ENCODE measurements around the gene U2AF2.
A peak's percentile ranks its signal among the peaks of the same experiment; 100 is the strongest.

U2AF2 gene

DNA sequence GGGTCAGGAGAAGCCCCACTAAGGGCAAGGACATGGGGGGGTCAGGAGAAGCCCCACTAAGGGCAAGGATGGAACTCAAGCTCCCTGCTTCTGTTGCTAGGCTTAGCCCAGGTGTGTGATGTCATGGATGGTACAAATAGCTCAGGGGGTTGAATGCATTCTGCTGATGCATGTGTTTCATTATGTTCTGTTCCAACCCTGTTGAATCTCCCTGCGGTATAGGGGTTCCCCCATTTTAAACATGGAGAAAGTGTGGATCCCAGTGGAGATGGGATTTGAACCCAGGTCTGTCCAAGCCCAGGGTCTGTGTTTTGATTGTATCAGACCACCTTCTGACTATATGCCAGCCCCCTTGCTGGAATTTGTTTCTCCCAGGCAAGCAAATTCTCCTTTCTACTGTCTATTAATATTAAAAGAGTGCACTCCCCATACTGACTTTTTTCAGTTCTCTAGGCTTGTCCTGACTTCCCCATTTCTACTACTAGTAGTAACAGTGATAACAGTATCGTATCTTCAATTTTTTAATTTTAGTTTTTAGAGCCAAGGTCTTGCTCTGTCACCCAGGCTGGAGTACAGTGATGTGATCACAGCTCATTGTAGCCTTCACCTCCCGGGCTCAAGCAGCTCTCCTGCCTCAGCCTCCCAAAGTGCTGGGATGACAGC, 42.7 kb upstream of the U2AF2 start:
- H3K9me3 ChIP-seq (replicated peaks in 1 of 11), result peaks cover 0 to 6% (median 0%) of the 10 kb centered on the region in 11 experiments; a peak in 1 of 22 replicates
- H3K27ac ChIP-seq, result peak overlapping the region in 5 of 11 experiments; percentile 3 to 26 (median 13); a peak in 7 of 22 replicates
- no peak for TF ChIP-seq Cebpa-rat (IDR thresholded peaks at IDR 0.05)
- no peak overlapping the region for H3K4me3 ChIP-seq
- peaks cover 13 to 88% (median 75%) of the 10 kb centered on the region in 11 experiments; a peak in 20 of 22 replicates for H4K20me1 ChIP-seq
- H3K4me1 ChIP-seq, result peaks cover 8 to 59% (median 21%) of the 10 kb centered on the region in 10 experiments
- H3K27me3 ChIP-seq, result no peaks in the 10 kb centered on the region
- peak overlapping the region in 8 of 11 experiments; percentile 3 to 48 (median 27); a peak in 6 of 22 replicates for H3K9ac ChIP-seq
- H3K36me3 ChIP-seq, result peaks cover 52 to 93% (median 68%) of the 10 kb centered on the region in 11 experiments
- H3K4me2 ChIP-seq, result peak overlapping the region in 5 of 11 experiments; percentile 38 to 86 (median 72); a peak in 10 of 22 replicates

DNA sequence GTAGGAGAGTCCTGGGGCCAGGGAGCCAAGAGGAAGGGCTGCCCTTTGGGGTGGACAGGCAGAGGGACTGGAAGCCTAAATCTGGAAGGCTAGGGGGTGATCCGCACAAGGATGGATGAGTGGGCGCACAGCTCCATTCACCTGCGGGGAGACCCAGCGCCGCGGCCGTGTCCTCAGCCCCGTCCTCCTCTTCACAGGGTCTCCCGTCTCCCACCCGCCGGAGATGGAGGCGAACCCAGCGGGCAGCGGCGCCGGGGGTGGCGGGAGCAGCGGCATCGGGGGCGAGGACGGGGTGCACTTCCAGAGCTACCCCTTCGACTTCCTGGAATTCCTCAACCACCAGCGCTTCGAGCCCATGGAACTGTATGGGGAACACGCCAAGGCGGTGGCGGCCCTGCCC, 41.4 kb upstream of the U2AF2 start:
- Histone ChIP-seq H3K36me3 (peaks cover 58 to 93% (median 74%) of the 10 kb centered on the region in 11 experiments), H3K4me2 (no peak overlapping the region), H3K4me1 (peaks cover 0 to 46% (median 10%) of the 10 kb centered on the region in 10 experiments; a peak in 12 of 20 replicates), H3K4me3 (no peak overlapping the region), H3K27me3 (no peaks in the 10 kb centered on the region), H3K9ac (no peak overlapping the region), H3K27ac (no peak overlapping the region), H4K20me1 (peaks cover 13 to 77% (median 65%) of the 10 kb centered on the region in 11 experiments; a peak in 20 of 22 replicates), H3K9me3 (replicated peaks in 1 of 11) (peaks cover 0 to 6% (median 0%) of the 10 kb centered on the region in 11 experiments; a peak in 1 of 22 replicates)
- TF ChIP-seq Cebpa-rat (IDR thresholded peaks at IDR 0.05), result no peak

GRCh38 chr19:55613930-55614710, 40.7 kb upstream of the U2AF2 start:
- Histone ChIP-seq H3K36me3 (peaks cover 52 to 91% (median 69%) of the 10 kb centered on the region in 11 experiments), H3K27ac (no peak overlapping the region), H4K20me1 (peaks cover 13 to 71% (median 58%) of the 10 kb centered on the region in 11 experiments; a peak in 20 of 22 replicates), H3K4me3 (no peak overlapping the region), H3K9me3 (replicated peaks in 1 of 11) (peaks cover 0 to 6% (median 0%) of the 10 kb centered on the region in 11 experiments; a peak in 1 of 22 replicates), H3K4me2 (no peak overlapping the region), H3K4me1 (peaks cover 0 to 39% (median 10%) of the 10 kb centered on the region in 10 experiments; a peak in 12 of 20 replicates), H3K9ac (no peak overlapping the region), H3K27me3 (no peaks in the 10 kb centered on the region)
- TF ChIP-seq Cebpa-rat (IDR thresholded peaks at IDR 0.05), result no peak

GRCh38 chr19:55614711-55615542, 39.9 kb upstream of the U2AF2 start:
- Histone ChIP-seq H3K27ac (no peak overlapping the region), H3K9me3 (replicated peaks in 1 of 11) (peaks cover 0 to 1% (median 0%) of the 10 kb centered on the region in 11 experiments; a peak in 1 of 22 replicates), H3K4me3 (no peak overlapping the region), H3K4me1 (peaks cover 0 to 36% (median 12%) of the 10 kb centered on the region in 10 experiments; a peak in 15 of 20 replicates), H4K20me1 (peaks cover 13 to 63% (median 50%) of the 10 kb centered on the region in 11 experiments; a peak in 20 of 22 replicates), H3K27me3 (no peaks in the 10 kb centered on the region), H3K9ac (no peak overlapping the region), H3K4me2 (no peak overlapping the region), H3K36me3 (peaks cover 44 to 89% (median 61%) of the 10 kb centered on the region in 11 experiments)
- TF ChIP-seq Cebpa-rat (IDR thresholded peaks at IDR 0.05), result no peak

- no peaks in the 10 kb centered on the region for H3K27me3 ChIP-seq
- H3K4me2 ChIP-seq, result no peak overlapping the region
- H3K36me3 ChIP-seq, result peaks cover 40 to 89% (median 58%) of the 10 kb centered on the region in 11 experiments
- no peak overlapping the region for H3K4me3 ChIP-seq
- H3K9ac ChIP-seq, result no peak overlapping the region
- peaks cover 13 to 59% (median 44%) of the 10 kb centered on the region in 11 experiments; a peak in 20 of 22 replicates for H4K20me1 ChIP-seq
- no peak overlapping the region for H3K27ac ChIP-seq
- no peaks in the 10 kb centered on the region for H3K9me3 ChIP-seq (replicated peaks in 1 of 11)
- H3K4me1 ChIP-seq, result peaks cover 8 to 39% (median 20%) of the 10 kb centered on the region in 10 experiments
- TF ChIP-seq Cebpa-rat (IDR thresholded peaks at IDR 0.05), result no peak
These were observed 39.1 kb upstream of the U2AF2 start for GRCh38 chr19:55615543-55616394.

GRCh38 chr19:55616395-55616875, 38.4 kb upstream of the U2AF2 start:
- H3K4me2 ChIP-seq, result no peak overlapping the region
- H3K9ac ChIP-seq, result no peak overlapping the region
- H3K4me3 ChIP-seq, result no peak overlapping the region
- peaks cover 46 to 89% (median 61%) of the 10 kb centered on the region in 11 experiments for H3K36me3 ChIP-seq
- H3K27me3 ChIP-seq, result no peaks in the 10 kb centered on the region
- H3K27ac ChIP-seq, result no peak overlapping the region
- no peak for TF ChIP-seq Cebpa-rat (IDR thresholded peaks at IDR 0.05)
- H4K20me1 ChIP-seq, result peaks cover 13 to 59% (median 37%) of the 10 kb centered on the region in 11 experiments; a peak in 20 of 22 replicates
- peaks cover 11 to 38% (median 24%) of the 10 kb centered on the region in 10 experiments for H3K4me1 ChIP-seq
- H3K9me3 ChIP-seq (replicated peaks in 1 of 11), result no peaks in the 10 kb centered on the region

DNA sequence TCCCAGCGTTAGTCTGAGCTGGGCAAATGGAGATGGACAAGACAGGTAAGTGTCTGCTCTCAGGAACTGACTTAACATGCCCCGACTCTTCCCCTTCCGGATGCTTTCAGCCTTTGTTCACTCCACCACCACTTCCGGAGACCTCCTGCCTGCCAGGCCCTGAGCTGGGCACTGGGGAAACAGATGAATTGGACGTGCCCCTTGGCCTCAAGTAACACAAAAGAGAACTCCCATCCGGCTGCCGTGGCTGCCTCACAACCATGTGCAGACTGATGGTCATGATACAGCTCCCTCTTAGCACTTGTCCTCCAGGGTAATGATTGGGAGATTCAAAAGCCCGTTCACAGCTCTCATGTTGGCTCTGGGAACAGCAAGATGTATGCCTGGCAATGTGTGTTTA, 37.4 kb upstream of the U2AF2 start:
- H3K27me3 ChIP-seq, result no peaks in the 10 kb centered on the region
- no peak overlapping the region for H3K27ac ChIP-seq
- H4K20me1 ChIP-seq, result peaks cover 4 to 49% (median 30%) of the 10 kb centered on the region in 11 experiments; a peak in 19 of 22 replicates
- H3K36me3 ChIP-seq, result peaks cover 52 to 88% (median 64%) of the 10 kb centered on the region in 11 experiments
- H3K4me1 ChIP-seq, result peaks cover 9 to 29% (median 17%) of the 10 kb centered on the region in 10 experiments
- no peak overlapping the region for H3K4me2 ChIP-seq
- TF ChIP-seq Cebpa-rat (IDR thresholded peaks at IDR 0.05), result no peak
- H3K9ac ChIP-seq, result no peak overlapping the region
- no peak overlapping the region for H3K4me3 ChIP-seq
- H3K9me3 ChIP-seq (replicated peaks in 1 of 11), result no peaks in the 10 kb centered on the region

Data from BLaER1 treated with 17β-estradiol and CSF1 and Interleukin-3, amounts not matched to agents 10 nM and 100 nM (cell line).